H1 (cell line): ENCODE data around the gene FBXO8. TPM values are rescaled to one million over a fixed set of nuclear protein-coding genes. Genes with fewer than 3 reads are reported as not detected.

Experiments used
- BRCA1 ChIP-seq: IDR thresholded peaks from 2 replicates; pipeline ENCODE4 v1.6.1; 2012; ENCODE audit warnings: low read depth, low read length, improper control_type of control experiment
- CHD1 ChIP-seq: IDR thresholded peaks from 2 replicates; pipeline ENCODE4 v1.6.1; 2012; ENCODE audit warnings: low read depth, low read length, improper control_type of control experiment
- CHD7 ChIP-seq: fragments of 300-600 bp; sonication (generic); IDR thresholded peaks from 2 replicates; pipeline ENCODE4 v1.7.1; 2012; ENCODE audit warnings: low read length, moderate library complexity, mild to moderate bottlenecking, inconsistent platforms; ENCODE audit not compliant: insufficient replicate concordance
- GTF2F1 ChIP-seq: IDR thresholded peaks from 2 replicates; pipeline ENCODE4 v1.6.1; 2012; ENCODE audit warnings: low read depth, low read length, improper control_type of control experiment, borderline replicate concordance
- KDM4A ChIP-seq: IDR thresholded peaks from one replicate; pipeline ENCODE4 v1.7.1; 2012; ENCODE audit warnings: low read depth, mild to moderate bottlenecking, moderate library complexity, low read length, inconsistent platforms; ENCODE audit not compliant: severe bottlenecking
- NRF1 ChIP-seq: IDR thresholded peaks from 2 replicates; pipeline ENCODE4 v1.6.1; 2011; ENCODE audit warnings: mild to moderate bottlenecking, low read depth, low read length, improper control_type of control experiment
- PHF8 ChIP-seq: fragments of 200-600 bp; sonication (generic); conservative IDR thresholded peaks from 2 replicates; pipeline ENCODE4 v1.7.1; 2012; ENCODE audit warnings: low read depth, mild to moderate bottlenecking, inconsistent platforms, low read length, moderate library complexity
- RAD21 ChIP-seq, 2 experiments: IDR thresholded peaks in 1 of 2; conservative IDR thresholded peaks in 1 of 2; 2 replicates each; pipeline ENCODE4 v1.6.1; 2011; ENCODE audit warnings: low read depth in 2 of 2, low read length in 2 of 2, improper control_type of control experiment in 1 of 2, inconsistent platforms in 1 of 2, mild to moderate bottlenecking in 1 of 2, moderate library complexity in 1 of 2
- USF2 ChIP-seq: IDR thresholded peaks from 2 replicates; pipeline ENCODE4 v1.6.1; 2011; ENCODE audit warnings: low read length, improper control_type of control experiment
- polyA plus RNA-seq, 7 experiments: library from polyadenylated mRNA; depleted of rRNA in 3 of 7; stranded (reverse) in 5 of 7; unstranded in 2 of 7; fragments of >200 nt in 5 of 7; fragments of 200-250 nt in 2 of 7; gene quantifications; 1 replicate in 5 of 7; 2 replicates in 1 of 7; 4 replicates in 1 of 7; pipeline versions ENCODE4 v1.2.1 to v1.2.3, GENCODE V29; 2011 to 2013; ENCODE audit warnings: missing spikeins in 2 of 7, mixed read lengths in 2 of 7
- total RNA-seq: library from RNA; stranded (reverse); fragmentation: NEBNext Ultra II Directional; extraction: Animal tissue kit (Norgen Biotek cat#: 25700); gene quantifications from 2 replicates; pipeline ENCODE4 v1.2.1, GENCODE V29; 2021
- TF ChIP-seq, protein P1 (sequence below): IDR thresholded peaks from 2 replicates; pipeline ENCODE4 v1.6.1; 2011; ENCODE audit warnings: low read depth, mild to moderate bottlenecking, low read length; ENCODE audit not compliant: insufficient read depth

The FBXO8 gene
- total and polyA plus RNA-seq, 2 of the 8 experiments (the other 6 are each of a cell fraction or from before 2014, with no cell fraction given), result 5.1 to 7.5 TPM

DNA sequence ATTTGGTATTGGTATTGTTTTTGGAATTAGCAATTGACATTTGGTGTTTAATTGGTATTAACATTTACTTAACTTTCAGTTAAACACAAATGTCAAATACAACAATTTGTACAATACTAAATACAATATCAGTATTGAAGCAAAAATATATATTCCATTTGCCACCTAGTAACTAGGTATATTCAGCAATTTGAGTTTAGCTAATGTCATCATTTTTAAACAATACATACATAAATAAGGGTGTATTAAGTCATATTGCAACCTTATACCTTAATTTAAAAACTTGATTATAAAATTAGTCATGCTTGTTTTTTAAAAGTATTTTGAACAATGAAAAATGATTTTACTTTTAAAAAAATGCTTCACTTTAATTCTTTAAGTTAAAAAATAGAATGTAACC lies 53.3 kb downstream of the FBXO8 start (continued):
- TF ChIP-seq CHD7 (no peak), GTF2F1 (no peak), BRCA1 (no peak), NRF1 (no peak), PHF8 (no peak), RAD21 (IDR thresholded peaks at IDR 0.05 in 1 of 2, conservative IDR thresholded peaks at IDR 0.05 in 1 of 2; ENCODE audit: low read depth in 2 of 2, low read length in 2 of 2) (no peak), USF2 (no peak), KDM4A (no peak), CHD1 (no peak)
- TF ChIP-seq, protein P1, sequence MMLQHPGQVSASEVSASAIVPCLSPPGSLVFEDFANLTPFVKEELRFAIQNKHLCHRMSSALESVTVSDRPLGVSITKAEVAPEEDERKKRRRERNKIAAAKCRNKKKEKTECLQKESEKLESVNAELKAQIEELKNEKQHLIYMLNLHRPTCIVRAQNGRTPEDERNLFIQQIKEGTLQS, result no peak
